NCI-H2107 treated with DMSO at 0.1 percent for 48 hours (cell line): ENCODE results near the gene PVRIG.
"Not testable (repeated sequence)": the region's sequence is repeated elsewhere in the genome, so short reads cannot be mapped to it uniquely, and the experiment has no call there.

ENCODE experiments used
- DNase-seq: peaks from one replicate; lab custom pipeline; 2025; ENCODE audit not compliant: unreplicated experiment; lab: John Stamatoyannopoulos, UW

The PVRIG gene

GRCh38 chr7:100192969-100193368 lies 26.8 kb upstream of the PVRIG start:
- DNase-seq, result no peak

GRCh38 chr7:100195222-100195621 lies 24.5 kb upstream of the PVRIG start:
- DNase-seq, result no peak

DNA sequence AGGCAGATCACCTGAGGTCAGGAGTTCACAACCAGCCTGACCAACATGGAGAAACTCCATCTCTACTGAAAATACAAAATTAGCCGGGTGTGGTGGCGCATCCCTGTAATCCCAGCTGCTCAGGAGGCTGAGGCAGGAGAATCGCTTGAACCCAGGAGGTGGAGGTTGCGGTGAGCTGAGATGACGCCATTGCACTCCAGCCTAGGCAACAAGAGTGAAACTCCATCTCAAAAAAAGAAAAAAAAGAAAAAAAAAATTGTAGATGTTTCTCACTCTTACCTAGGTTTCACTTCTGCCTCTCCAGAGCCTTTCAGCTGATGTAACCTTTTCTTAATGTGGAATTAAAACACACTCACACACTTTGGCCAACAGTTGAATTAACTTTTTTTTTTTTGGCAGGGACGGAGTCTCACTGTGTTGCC lies 23.8 kb upstream of the PVRIG start:
- not testable (repeated sequence) for DNase-seq

GRCh38 chr7:100198266-100198665 lies 21.5 kb upstream of the PVRIG start:
- no peak for DNase-seq

GRCh38 chr7:100200693-100201092 lies 19.1 kb upstream of the PVRIG start:
- no peak for DNase-seq

DNA sequence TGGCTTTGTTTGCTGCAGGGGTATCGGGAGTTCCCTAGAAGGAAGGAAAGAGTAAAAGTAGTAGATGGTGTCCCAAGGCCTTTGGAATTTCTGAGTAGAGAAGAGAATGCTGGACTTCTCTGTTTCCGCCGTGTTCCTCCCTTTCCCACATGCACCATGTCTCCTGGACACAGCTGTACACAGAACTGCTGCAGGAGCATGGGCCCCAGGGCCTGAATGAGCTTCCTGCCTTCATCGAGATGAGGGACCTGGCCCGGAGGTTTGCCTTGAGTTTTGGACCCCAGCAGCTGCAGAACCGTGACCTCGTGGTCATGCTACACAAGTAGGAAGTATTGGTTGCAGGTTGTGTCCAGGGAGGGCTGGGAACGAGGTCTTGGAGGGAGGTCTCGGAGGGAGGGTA lies 15.3 kb upstream of the PVRIG start:
- DNase-seq, result no peak

- DNase-seq, result no peak
Measured at GRCh38 chr7:100208911-100209408, 10.8 kb upstream of the PVRIG start.

- no peak for DNase-seq
Measured at GRCh38 chr7:100209493-100209892, 10.3 kb upstream of the PVRIG start.

DNA sequence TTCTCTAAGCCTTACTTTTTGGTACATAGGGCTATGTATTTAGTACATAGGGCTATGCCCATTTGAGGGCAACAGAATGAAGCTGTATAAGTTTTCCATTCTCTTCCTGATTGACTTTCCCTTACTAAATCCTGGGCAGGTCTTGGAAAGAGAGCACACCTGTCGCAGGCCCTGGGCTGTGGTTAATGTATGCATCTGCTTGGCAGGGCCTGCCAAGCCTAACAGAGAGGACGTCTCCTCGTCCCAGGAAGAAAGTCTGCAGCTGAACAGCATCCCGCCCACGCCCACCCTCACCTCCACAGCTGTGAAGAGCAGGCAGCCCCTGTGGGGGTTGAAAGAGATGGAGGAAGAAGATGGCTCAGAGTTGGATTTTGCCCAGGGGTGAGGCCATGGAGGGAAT lies 8.9 kb upstream of the PVRIG start:
- no peak for DNase-seq

GRCh38 chr7:100211342-100211780 lies 8.4 kb upstream of the PVRIG start:
- DNase-seq, result no peak

DNA sequence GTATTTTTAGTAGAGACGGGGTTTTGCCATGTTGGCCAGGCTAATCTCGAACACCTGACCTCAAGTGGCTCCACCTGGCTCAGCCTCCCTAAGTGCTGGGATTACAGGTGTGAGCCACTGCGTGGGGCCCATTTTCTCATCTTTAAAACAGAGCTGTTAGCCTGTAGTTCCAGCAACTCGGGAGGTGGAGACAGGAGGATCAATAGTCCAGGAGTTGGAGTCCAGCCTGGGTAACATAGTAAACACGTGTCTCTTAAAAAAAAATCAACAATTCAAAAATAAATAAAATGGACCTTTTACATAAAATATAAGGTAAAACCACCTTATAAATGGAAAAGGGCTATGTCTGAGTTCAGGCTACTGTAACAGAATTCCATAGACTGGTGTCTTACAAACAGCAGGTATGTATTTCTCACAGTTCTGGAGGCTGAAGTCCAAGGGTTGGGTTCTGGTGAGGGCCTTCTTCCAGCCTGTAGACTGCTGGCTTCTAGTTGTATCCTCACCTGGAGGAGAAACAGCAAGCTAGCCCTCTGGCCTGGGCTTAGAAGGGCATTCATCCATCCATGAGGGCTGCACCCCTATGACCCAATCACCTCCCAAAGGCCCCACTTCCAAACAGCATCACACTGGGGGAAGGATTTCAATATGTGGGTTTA lies 7.0 kb upstream of the PVRIG start:
- DNase-seq, result no peak

DNA sequence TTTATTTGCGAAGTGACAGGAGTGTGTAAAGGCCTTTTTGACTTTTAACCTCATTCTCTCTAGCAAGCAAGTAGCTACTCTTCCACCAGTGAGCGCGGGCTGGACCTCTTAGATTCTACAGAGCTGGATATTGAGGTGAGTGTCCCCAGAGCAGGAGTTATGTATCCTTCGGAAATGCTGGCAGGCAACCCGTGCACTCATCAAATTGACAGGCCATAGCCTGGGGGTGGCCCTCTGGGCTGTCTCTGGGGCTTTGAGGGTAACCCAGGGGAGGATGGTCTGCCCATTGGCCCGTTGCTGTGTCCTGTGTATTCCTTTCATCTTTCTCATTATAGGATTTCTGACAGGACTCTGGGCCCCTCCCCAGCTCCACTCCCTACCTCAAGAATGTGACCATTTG lies 6.1 kb upstream of the PVRIG start:
- no peak for DNase-seq

DNA sequence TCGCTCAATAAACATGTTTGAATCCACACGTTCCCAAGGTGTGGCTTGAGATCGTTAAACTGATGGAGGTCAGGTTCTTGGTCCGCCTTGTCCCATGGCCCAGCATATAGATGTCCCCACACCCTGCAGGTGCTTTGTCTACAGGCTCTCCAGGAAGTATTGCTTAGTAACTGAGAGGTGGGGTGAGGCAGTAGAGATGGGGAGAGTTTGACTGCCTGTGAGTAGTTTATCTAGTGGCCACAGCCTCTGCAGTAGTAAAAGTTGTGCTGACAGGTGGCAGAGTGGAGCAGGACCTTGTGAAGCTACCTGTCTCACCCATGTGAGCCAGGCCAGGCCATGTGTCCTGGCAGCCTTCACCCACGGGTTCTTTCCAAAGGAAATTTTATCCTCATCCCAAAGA lies 5.4 kb upstream of the PVRIG start:
- DNase-seq, result not testable (repeated sequence)

GRCh38 chr7:100215895-100216294 lies 3.9 kb upstream of the PVRIG start:
- no peak for DNase-seq

GRCh38 chr7:100217934-100218333 lies 1.8 kb upstream of the PVRIG start:
- DNase-seq, result peak; percentile 12

DNA sequence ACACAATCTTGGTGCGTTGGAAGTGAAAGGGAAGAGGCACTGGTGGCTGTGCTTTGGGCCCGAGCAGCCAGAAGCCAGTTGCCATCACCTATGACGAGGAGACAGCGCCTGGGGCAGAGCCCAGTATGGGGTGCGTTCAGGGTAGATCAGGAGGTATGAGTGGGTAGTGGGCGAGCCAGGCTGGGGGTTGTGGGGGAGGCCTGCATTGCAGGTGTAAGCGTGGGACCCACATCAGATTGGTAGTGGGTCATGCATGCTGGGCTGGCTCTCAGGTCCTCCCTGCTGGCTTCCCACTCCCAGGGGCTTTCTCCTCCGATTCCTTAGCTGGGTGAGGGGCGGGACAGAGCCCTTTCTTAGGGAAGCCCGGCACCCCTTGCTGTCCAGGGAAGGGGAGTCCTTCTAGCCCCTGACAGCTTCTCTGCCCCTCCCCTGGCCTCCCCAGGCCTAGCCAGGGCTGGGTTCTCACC lies 445 bp upstream of the PVRIG start:
- no peak for DNase-seq

- DNase-seq, result no peak
Measured at GRCh38 chr7:100220586-100221230, 959 bp downstream of the PVRIG start.

- DNase-seq, result no peak
Measured at GRCh38 chr7:100221231-100221718, 1.5 kb downstream of the PVRIG start.

DNA sequence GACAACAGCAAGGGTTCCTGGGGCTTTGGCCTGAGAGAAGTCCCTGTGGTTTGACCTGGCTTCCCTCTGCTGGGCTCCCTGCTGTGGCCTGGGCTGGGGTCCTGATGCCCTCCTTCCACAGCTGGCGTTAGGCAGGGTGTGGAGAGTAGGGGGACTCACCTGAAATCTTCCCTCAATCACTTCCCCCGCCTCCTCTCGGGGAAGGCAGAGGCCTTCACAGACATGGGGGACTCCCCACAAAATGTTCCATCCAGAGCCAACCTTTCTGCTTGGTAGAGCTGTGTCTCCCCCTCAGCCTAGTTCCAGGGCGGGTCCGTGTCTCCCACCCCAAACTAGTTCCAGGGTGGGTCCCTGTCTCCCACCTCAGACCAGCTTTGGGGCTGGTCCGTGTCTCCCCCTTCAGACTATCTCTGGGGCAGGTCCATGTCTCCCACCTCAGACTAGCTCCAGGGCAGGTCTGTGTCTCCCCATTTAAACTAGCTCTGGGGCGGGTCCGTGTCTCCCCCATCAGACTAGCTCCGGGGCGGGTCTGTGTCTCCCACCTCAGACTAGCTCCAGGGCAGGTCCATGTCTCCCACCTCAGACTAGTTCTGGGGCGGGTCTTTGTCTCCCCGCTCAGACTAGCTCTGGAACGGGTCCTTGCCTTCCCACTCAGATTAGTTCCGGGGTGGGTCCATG lies 2.2 kb downstream of the PVRIG start:
- DNase-seq, result no peak

- DNase-seq, result no peak
Measured at GRCh38 chr7:100222445-100223132, 2.8 kb downstream of the PVRIG start.

DNA sequence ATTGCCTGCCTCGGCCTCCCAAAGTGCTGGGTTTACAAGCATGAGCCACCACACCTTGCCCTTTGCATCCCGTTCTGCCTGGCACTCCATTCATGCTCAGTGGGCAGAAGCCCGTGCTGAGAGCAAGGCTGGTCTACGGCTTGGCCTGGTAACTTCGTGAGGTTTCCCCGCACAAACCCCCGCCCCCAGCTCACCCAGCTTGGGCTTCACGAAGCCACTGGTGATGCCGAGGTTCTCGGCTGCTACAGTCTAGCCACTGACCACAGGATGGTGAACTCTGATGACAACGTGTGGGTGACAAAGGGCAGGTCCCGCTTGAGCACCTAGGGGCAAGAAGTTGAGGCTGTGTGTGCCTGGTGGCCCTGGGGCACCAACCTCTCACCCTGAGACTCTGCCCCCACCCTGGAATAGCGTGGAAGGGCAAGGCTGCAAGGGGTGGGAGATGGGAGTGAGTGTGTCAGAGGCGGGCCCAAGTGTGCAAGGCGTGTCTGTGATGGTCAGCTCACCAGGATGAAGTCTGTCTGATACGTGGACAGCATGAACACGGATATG lies 3.7 kb downstream of the PVRIG start:
- DNase-seq, result not testable (repeated sequence)
